Activated B cell treated with CpG ODN at 0.5 μM for 24 hours (primary cell): ENCODE data around the gene BAZ2B. TPM values are rescaled to one million over a fixed set of nuclear protein-coding genes. Genes with fewer than 3 reads are reported as not detected.
A peak's percentile ranks its signal among the peaks of the same experiment; 100 is the strongest.

ENCODE experiments used
- ATAC-seq: fragments of 200-7000 bp; cut with Tn5 transposase; one replicate; pipeline ENCODE4 v1.10.0; 2021; ENCODE audit warnings: low read depth, mild to moderate bottlenecking, moderate library complexity
- CTCF ChIA-PET: fragments of 350-600 bp; sonication (Branson Sonifier 250); formaldehyde crosslinking; loops from one replicate; lab custom pipeline; 2021; ENCODE audit warnings: antibody characterized with exemption; lab: Charles Lee
- POLR2A ChIA-PET: fragments of 350-600 bp; sonication (Branson Sonifier 250); formaldehyde crosslinking; loops from one replicate; lab custom pipeline; 2021; ENCODE audit warnings: antibody characterized with exemption; lab: Charles Lee
- DNase-seq: peaks from one replicate; pipeline ENCODE4 v3.0.0; 2022
- H3K27ac Mint-ChIP-seq: one replicate; pipeline ENCODE4 v1.8.0; 2020; ENCODE audit warnings: mixed read lengths
- H3K27me3 Mint-ChIP-seq: one replicate; pipeline ENCODE4 v1.8.0; 2021; ENCODE audit warnings: mixed read lengths
- H3K36me3 Mint-ChIP-seq: one replicate; pipeline ENCODE4 v1.8.0; 2021; ENCODE audit warnings: low read depth, mixed read lengths
- H3K4me1 Mint-ChIP-seq: one replicate; pipeline ENCODE4 v1.8.0; 2021; ENCODE audit warnings: mixed read lengths
- H3K4me3 Mint-ChIP-seq: one replicate; pipeline ENCODE4 v1.8.0; 2020; ENCODE audit warnings: mild to moderate bottlenecking, mixed read lengths
- H3K9me3 Mint-ChIP-seq: one replicate; pipeline ENCODE4 v1.8.0; 2020; ENCODE audit warnings: mixed read lengths
- CTCF ChIP-seq: fragments of 200-600 bp; IDR thresholded peaks from one replicate; pipeline ENCODE4 v1.8.0; 2022; ENCODE audit warnings: antibody characterized with exemption, mild to moderate bottlenecking
- intact Hi-C: fragments of 100-400 bp; cut with micrococcal nuclease; formaldehyde crosslinking; loops from one replicate; pipeline ENCODE4 v1.15.1; 2024
- total RNA-seq: library from RNA; stranded (reverse); gene quantifications from 2 replicates; pipeline ENCODE4 v1.2.3, GENCODE V29; 2022

Gene BAZ2B
- total RNA-seq, 1 donor from 2014 or later: 22.0 TPM

- DNase-seq (no peak), ATAC-seq (no peak)
- Mint-ChIP-seq H3K27me3 (peaks cover 11% of the 10 kb centered on the region), H3K27ac (no peak overlapping the region), H3K4me3 (no peak overlapping the region), H3K36me3 (peaks cover 4% of the 10 kb centered on the region), H3K4me1 (peaks cover 16% of the 10 kb centered on the region), H3K9me3 (no peaks in the 10 kb centered on the region)
- ChIA-PET CTCF (no interaction called here), POLR2A (interaction anchor here (1.5 kb wide), 1 partner anchor 95 kb away, joined by 4 read pairs; the partner anchor contains the start of gene MARCHF7)
- TF ChIP-seq CTCF: no peak
- intact Hi-C loops: loop anchor here (2.0 to 10.0 kb wide), 3 partner anchors 14 to 332 kb away; partner anchors contain the start of gene WDSUB1
Observed at GRCh38 chr2:159617100-159617499, 752 bp upstream of the BAZ2B start.

- Mint-ChIP-seq H3K9me3 (no peaks in the 10 kb centered on the region), H3K27ac (peak overlapping the region; percentile 68), H3K36me3 (peaks cover 4% of the 10 kb centered on the region), H3K27me3 (peaks cover 11% of the 10 kb centered on the region), H3K4me1 (peaks cover 16% of the 10 kb centered on the region), H3K4me3 (peak overlapping the region; percentile 84)
- intact Hi-C loops: loop anchor here (1.0 to 10.0 kb wide), 4 partner anchors 13 to 331 kb away; partner anchors contain the start of genes MARCHF7 and WDSUB1
- DNase-seq (peak; percentile 43), ATAC-seq (peak; percentile 65)
- TF ChIP-seq CTCF: no peak
- ChIA-PET CTCF (no interaction called here), POLR2A (interaction anchor here (0.6 to 1.7 kb wide), 6 partner anchors 11 to 1650 kb away, joined by 3 to 10 read pairs (median 4); partner anchors contain the start of gene MARCHF7)
Observed at GRCh38 chr2:159615367-159616285, 722 bp downstream of the BAZ2B start.

- H3K27ac Mint-ChIP-seq: peak overlapping the region; percentile 68
- no peak for TF ChIP-seq CTCF
- peaks cover 11% of the 10 kb centered on the region for H3K27me3 Mint-ChIP-seq
- peaks cover 16% of the 10 kb centered on the region for H3K4me1 Mint-ChIP-seq
- ChIA-PET CTCF (no interaction called here), POLR2A (interaction anchor here (0.6 to 1.7 kb wide), 6 partner anchors 10 to 1651 kb away, joined by 3 to 10 read pairs (median 4); partner anchors contain the start of gene MARCHF7)
- peaks cover 4% of the 10 kb centered on the region for H3K36me3 Mint-ChIP-seq
- no peaks in the 10 kb centered on the region for H3K9me3 Mint-ChIP-seq
- ATAC-seq (no peak), DNase-seq (no peak)
- intact Hi-C loops: loop anchor here (1.0 to 10.0 kb wide), 3 partner anchors 97 to 330 kb away; partner anchors contain the start of genes MARCHF7 and WDSUB1
- peak overlapping the region; percentile 84 for H3K4me3 Mint-ChIP-seq
Observed at GRCh38 chr2:159614534-159615366, 1.6 kb downstream of the BAZ2B start.

- TF ChIP-seq CTCF: no peak
- no peak for DNase-seq
- ATAC-seq: no peak
- H3K27me3 Mint-ChIP-seq: peaks cover 11% of the 10 kb centered on the region
- H3K9me3 Mint-ChIP-seq: no peaks in the 10 kb centered on the region
- ChIA-PET CTCF (no interaction called here), POLR2A (interaction anchor here (0.6 kb wide), 1 partner anchor 120 kb away, joined by 4 read pairs; no protein-coding TSS in a partner anchor)
- H3K4me1 Mint-ChIP-seq: peaks cover 16% of the 10 kb centered on the region
- peaks cover 4% of the 10 kb centered on the region for H3K36me3 Mint-ChIP-seq
- H3K27ac Mint-ChIP-seq: no peak overlapping the region
- H3K4me3 Mint-ChIP-seq: peak overlapping the region; percentile 8
- intact Hi-C loops: loop anchor here (10.0 kb wide), 1 partner anchor 329 kb away; the partner anchor contains the start of gene WDSUB1
Observed at GRCh38 chr2:159613651-159614285, 2.6 kb downstream of the BAZ2B start.
